Ectodermal cell (in vitro differentiated cells): ENCODE results near the gene TSHZ2.
A peak's percentile ranks its signal among the peaks of the same experiment; 100 is the strongest.

Experiments used
- H3K27ac ChIP-seq: 2 replicates; pipeline ENCODE4 v1.7.0; 2013; ENCODE audit warnings: mild to moderate bottlenecking, low read depth, low read length; ENCODE audit not compliant: insufficient read depth, poor library complexity, severe bottlenecking
- H3K27me3 ChIP-seq: 2 replicates; pipeline ENCODE4 v1.7.0; 2013; ENCODE audit warnings: mild to moderate bottlenecking, low read length; ENCODE audit not compliant: insufficient read depth, control insufficient read depth, poor library complexity, severe bottlenecking
- H3K36me3 ChIP-seq: one replicate; pipeline ENCODE4 v1.7.0; 2013; ENCODE audit warnings: low read length; ENCODE audit not compliant: control insufficient read depth, insufficient read depth
- H3K4me1 ChIP-seq: one replicate; pipeline ENCODE4 v1.7.0; 2013; ENCODE audit warnings: low read length; ENCODE audit not compliant: control insufficient read depth, insufficient read depth
- H3K4me3 ChIP-seq: 2 replicates; pipeline ENCODE4 v1.7.0; 2013; ENCODE audit warnings: low read depth, low read length, control low read depth; ENCODE audit not compliant: insufficient read depth
- H3K9me3 ChIP-seq: 2 replicates; pipeline ENCODE4 v1.7.0; 2013; ENCODE audit warnings: mild to moderate bottlenecking, low read length, moderate library complexity; ENCODE audit not compliant: control insufficient read depth
- WGBS, 2 experiments: methylation state at CpG; one replicate each; pipeline ENCODE4 v1.1.7; 2013; ENCODE audit warnings: missing lambda C conversion rate in 2 of 2; 5-methylcytosine and 5-hydroxymethylcytosine counted together

TSHZ2 gene

DNA sequence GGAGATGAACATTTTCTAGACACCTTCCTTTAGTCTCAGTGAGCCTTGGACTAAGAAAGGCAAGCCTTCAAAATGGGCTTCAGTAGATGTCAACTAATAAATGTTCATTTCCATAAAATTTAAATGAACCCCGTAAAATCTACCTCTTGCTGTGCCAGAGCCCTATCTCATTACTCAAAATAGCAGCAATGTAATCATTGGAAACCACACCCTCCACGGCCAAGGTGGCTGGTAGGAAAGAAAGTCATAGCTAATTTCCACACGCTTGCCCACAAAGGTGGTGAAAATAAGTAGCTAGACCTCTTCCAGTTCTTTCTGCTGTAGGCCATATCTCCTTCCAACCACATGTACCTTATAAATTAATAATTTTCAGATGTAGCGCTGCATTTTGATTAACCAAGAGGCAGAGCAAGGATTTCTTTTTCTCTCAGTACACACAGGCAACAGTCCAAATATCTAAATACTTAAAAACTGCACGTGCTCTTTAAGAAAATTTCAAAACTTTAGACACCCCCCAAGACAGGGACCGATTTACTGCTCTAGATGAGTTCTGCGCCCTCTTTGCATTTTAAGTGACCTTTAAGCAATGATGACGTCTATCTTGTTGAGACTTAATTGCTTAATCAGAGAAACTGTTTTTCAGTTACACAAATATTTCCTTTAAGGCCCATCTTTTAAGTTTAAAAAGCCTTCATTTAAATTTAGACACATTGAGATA is 330.7 kb downstream of the TSHZ2 start:
- Histone ChIP-seq H3K9me3 (no peaks in the 10 kb centered on the region), H3K4me3 (no peak overlapping the region), H3K4me1 (peaks cover 4% of the 10 kb centered on the region), H3K36me3 (no peaks in the 10 kb centered on the region), H3K27ac (no peak overlapping the region), H3K27me3 (no peaks in the 10 kb centered on the region)
- WGBS, 2 experiments, result 95 to 96% methylated on average over 8 of the region's 8 CpGs

DNA sequence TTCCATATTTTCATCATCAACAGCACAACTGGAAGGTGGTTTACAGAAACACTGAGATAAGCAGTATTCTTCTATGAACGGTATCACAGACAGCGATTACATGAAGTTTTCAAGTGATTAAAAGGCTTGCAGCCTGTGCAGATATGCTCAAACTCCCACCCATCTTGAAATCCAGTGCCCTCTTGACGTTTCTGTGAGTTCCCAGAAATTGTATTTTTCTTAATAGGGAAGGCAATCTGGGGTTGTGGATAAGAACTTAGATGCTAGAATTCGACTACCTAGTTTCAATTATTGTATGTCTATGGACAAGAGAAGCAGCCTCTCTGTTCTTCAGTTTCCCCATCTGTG is 331.2 kb downstream of the TSHZ2 start:
- no peaks in the 10 kb centered on the region for H3K27me3 ChIP-seq
- H3K27ac ChIP-seq, result no peak overlapping the region
- H3K4me3 ChIP-seq, result no peak overlapping the region
- WGBS, 2 experiments, result 91 to 94% methylated on average over 4 of the region's 4 CpGs
- H3K9me3 ChIP-seq, result no peaks in the 10 kb centered on the region
- H3K36me3 ChIP-seq, result no peaks in the 10 kb centered on the region
- peaks cover 4% of the 10 kb centered on the region for H3K4me1 ChIP-seq

DNA sequence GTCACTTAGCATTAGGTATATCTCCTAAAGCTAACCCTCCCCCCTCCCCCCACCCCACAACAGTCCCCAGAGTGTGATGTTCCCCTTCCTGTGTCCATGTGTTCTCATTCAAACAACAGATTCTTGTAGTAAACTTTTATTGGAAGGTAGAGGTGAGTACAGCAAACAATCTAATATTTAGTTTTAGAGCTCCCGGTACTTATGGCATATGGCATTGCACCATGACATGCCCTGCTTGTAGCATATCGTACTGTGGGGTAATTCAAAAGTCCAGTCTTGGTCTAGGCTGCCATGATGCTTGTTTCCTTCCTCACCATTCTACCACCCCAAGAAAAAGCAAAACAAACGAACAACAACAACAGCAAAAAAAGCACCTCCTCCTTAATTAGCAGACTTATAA is 332.0 kb downstream of the TSHZ2 start:
- WGBS, 2 experiments, result 93 to 94% methylated on average over 3 of the region's 3 CpGs
- H3K27me3 ChIP-seq, result no peaks in the 10 kb centered on the region
- H3K9me3 ChIP-seq, result no peaks in the 10 kb centered on the region
- no peak overlapping the region for H3K27ac ChIP-seq
- no peaks in the 10 kb centered on the region for H3K36me3 ChIP-seq
- no peak overlapping the region for H3K4me3 ChIP-seq
- H3K4me1 ChIP-seq, result peaks cover 4% of the 10 kb centered on the region

- Histone ChIP-seq H3K27me3 (no peaks in the 10 kb centered on the region), H3K4me3 (no peak overlapping the region), H3K9me3 (no peaks in the 10 kb centered on the region), H3K36me3 (no peaks in the 10 kb centered on the region), H3K4me1 (peaks cover 4% of the 10 kb centered on the region), H3K27ac (no peak overlapping the region)
- WGBS, 2 experiments, result 87 to 92% methylated on average over 8 of the region's 8 CpGs
Measured at GRCh38 chr20:53306192-53306805, 334.1 kb downstream of the TSHZ2 start.

GRCh38 chr20:53307964-53308597 is 335.9 kb downstream of the TSHZ2 start:
- no peaks in the 10 kb centered on the region for H3K27me3 ChIP-seq
- 93 to 96% methylated on average over 16 of the region's 16 CpGs for WGBS, 2 experiments

GRCh38 chr20:53309515-53309914 is 337.4 kb downstream of the TSHZ2 start:
- Histone ChIP-seq H3K27me3 (no peaks in the 10 kb centered on the region), H3K27ac (no peak overlapping the region), H3K36me3 (no peaks in the 10 kb centered on the region), H3K9me3 (no peaks in the 10 kb centered on the region), H3K4me3 (no peak overlapping the region), H3K4me1 (no peaks in the 10 kb centered on the region)
- whole genome bisulfite sequencing, 2 experiments, result 90 to 94% methylated on average over 2 of the region's 2 CpGs

More at GRCh38 chr20:53307964-53308597, 335.9 kb downstream of the TSHZ2 start:
- Histone ChIP-seq H3K36me3 (no peaks in the 10 kb centered on the region), H3K4me1 (no peaks in the 10 kb centered on the region), H3K9me3 (no peaks in the 10 kb centered on the region), H3K4me3 (no peak overlapping the region), H3K27ac (no peak overlapping the region)

GRCh38 chr20:53312957-53313356 is 340.8 kb downstream of the TSHZ2 start:
- Histone ChIP-seq H3K36me3 (no peaks in the 10 kb centered on the region), H3K27ac (no peak overlapping the region), H3K4me3 (no peak overlapping the region), H3K9me3 (no peaks in the 10 kb centered on the region), H3K4me1 (peaks cover 19% of the 10 kb centered on the region), H3K27me3 (no peaks in the 10 kb centered on the region)
- WGBS, 2 experiments, result 92 to 96% methylated on average over 2 of the region's 2 CpGs

- Histone ChIP-seq H3K4me3 (no peak overlapping the region), H3K36me3 (no peaks in the 10 kb centered on the region), H3K4me1 (peaks cover 19% of the 10 kb centered on the region), H3K27me3 (no peaks in the 10 kb centered on the region), H3K27ac (peak overlapping the region; percentile 50), H3K9me3 (no peaks in the 10 kb centered on the region)
- 63 to 69% methylated on average over 2 to 4 of the region's 5 CpGs for WGBS, 2 experiments
Measured at GRCh38 chr20:53316206-53316937, 344.2 kb downstream of the TSHZ2 start.

DNA sequence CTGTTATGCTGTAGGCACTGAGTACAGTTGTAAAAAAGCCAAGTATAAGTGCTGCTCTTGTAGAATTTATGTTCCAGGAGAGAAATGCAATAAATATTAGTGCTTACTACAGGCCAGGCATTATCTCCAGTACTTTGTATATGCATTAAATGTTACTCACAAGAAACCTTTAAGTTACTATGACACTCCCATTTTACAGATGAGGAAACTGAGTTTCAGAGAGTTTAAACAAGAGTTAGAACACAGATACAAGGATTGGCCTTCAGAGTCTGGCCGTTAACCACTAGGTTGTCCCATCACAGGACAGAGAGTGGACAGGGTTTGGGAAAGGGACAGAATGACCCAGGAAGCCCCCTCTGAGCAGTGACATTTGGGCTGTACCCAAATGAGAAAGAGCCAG is 347.0 kb downstream of the TSHZ2 start:
- no peaks in the 10 kb centered on the region for H3K27me3 ChIP-seq

DNA sequence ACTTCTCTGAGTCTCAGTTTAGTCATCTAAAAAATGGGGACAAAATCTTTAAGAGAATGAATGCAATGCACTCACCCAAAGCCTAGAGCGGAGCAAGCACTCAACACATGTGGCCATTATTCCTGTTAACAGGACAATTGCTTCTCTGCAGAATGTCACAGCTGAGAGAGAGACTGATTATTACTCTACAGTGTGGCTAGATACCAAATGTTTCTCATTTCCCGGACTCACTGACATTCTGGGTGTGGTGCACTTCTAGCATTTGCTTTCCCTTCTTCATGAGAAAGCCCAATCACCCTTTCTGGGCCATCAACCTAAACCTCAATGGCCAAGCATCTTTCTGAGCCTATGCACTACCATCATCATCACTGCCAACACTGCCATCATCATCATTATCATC is 347.6 kb downstream of the TSHZ2 start:
- H3K36me3 ChIP-seq, result no peaks in the 10 kb centered on the region
- H3K27me3 ChIP-seq, result no peaks in the 10 kb centered on the region
- H3K4me1 ChIP-seq, result peaks cover 19% of the 10 kb centered on the region
- H3K4me3 ChIP-seq, result no peak overlapping the region
- no peaks in the 10 kb centered on the region for H3K9me3 ChIP-seq
- 93 to 94% methylated on average over 2 of the region's 2 CpGs for WGBS, 2 experiments
- no peak overlapping the region for H3K27ac ChIP-seq

More for the DNA sequence above, 347.0 kb downstream of the TSHZ2 start:
- H3K9me3 ChIP-seq, result no peaks in the 10 kb centered on the region
- no peaks in the 10 kb centered on the region for H3K36me3 ChIP-seq
- 90 to 96% methylated on average over 1 of the region's 1 CpG for WGBS, 2 experiments
- H3K4me1 ChIP-seq, result peaks cover 19% of the 10 kb centered on the region
- H3K27ac ChIP-seq, result no peak overlapping the region
- H3K4me3 ChIP-seq, result no peak overlapping the region
